Fibroblast of the aortic adventitia (primary cell): ENCODE measurements around the gene MTRR. TPM values are rescaled to one million over a fixed set of nuclear protein-coding genes. Genes with fewer than 3 reads are reported as not detected.

Experiments
- DNase-seq: peaks from one replicate; pipeline ENCODE4 v3.0.0-alpha.2; 2010; ENCODE audit warnings: low read depth
- H3K4me3 ChIP-seq: 2 replicates; pipeline ENCODE4 v1.5.1; 2011; ENCODE audit warnings: low read depth, mild to moderate bottlenecking, control low read depth, low read length, moderate library complexity
- CTCF ChIP-seq: IDR thresholded peaks from 2 replicates; pipeline ENCODE4 v1.5.1; 2011; ENCODE audit warnings: mild to moderate bottlenecking, low read length, control low read depth, inconsistent platforms; ENCODE audit not compliant: insufficient read depth
- total RNA-seq: library from RNA; depleted of rRNA; stranded (reverse); fragments of >200 nt; gene quantifications from 2 replicates; pipeline ENCODE4 v1.2.3, GENCODE V29; 2012; ENCODE audit warnings: low replicate concordance

Gene MTRR
- total RNA-seq, 1 donor = 40.3 TPM

GRCh38 chr5:7941692-7942091 lies 72.7 kb downstream of the MTRR start:
- DNase-seq = no peak
- no peak overlapping the region for H3K4me3 ChIP-seq
- TF ChIP-seq CTCF = no peak

- no peak for TF ChIP-seq CTCF
- no peak for DNase-seq
- H3K4me3 ChIP-seq = no peak overlapping the region
Observed at GRCh38 chr5:7947301-7947700, 78.4 kb downstream of the MTRR start.

Other genes with a start within 250 kb of the MTRR start
- gene CFAP90, start 18.0 kb upstream of the MTRR start, total RNA-seq = not detected in 2 replicates
- gene FASTKD3, start 117 bp upstream of the MTRR start, total RNA-seq = 5.4 and 12.1 TPM in 2 replicates